ENCODE measurements around the gene EBF3. TPM values are rescaled to one million over a fixed set of nuclear protein-coding genes. Genes with fewer than 3 reads are reported as not detected.

Gene EBF3
- total RNA-seq, 1 experiment from 2014 or later = 0.12 TPM

DNA sequence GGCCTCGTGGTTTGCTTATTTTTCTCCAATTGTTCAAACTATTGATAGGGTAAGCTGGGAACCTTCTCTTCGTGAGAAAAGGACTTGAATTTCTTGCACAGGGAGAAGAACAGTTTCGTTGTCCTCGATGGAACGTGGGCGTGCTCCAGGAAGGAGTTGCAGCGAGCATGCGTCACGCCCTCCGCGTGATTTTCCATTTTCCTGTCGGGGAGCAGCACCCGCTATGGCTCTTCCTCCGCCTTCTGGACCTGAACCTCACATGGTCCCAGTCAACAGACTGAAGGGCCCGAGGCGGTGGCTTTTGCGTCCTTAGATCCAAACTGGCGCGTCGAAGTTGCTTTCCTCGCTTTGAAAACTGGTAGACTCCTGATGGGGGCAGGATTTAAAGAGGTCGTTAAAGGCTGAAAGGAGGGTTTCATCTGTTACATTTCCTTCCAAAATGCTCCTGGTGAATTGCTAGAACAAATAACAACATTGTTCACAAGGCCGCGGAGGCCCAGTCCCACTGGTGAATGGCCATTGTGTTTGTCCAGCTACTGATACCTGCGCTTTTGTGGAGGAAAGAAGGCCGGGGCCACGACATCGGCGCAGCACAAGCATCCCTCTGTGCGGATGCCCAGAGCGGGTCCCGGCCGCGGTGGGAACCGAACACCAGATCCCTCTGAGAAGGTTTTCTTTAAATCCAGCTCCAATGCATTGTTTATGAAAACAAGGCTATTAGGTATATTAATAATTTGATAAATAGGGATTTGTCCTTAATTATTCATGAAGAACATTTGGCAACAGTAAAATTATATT, 75.9 kb downstream of the EBF3 start:
- H3K27me3 ChIP-seq (ENCODE audit: insufficient read depth, low read length) = no peaks in the 10 kb centered on the region
- H3K4me3 ChIP-seq (replicated peaks in 1 of 2; ENCODE audit: low read depth in 1 of 2, low read length in 2 of 2) = no peak overlapping the region
- intact Hi-C loops (cut with micrococcal nuclease) = loop anchor here (10.0 kb wide), 1 partner anchor 287 kb away; no protein-coding TSS in a partner anchor
- H3K9me3 ChIP-seq (ENCODE audit: control insufficient read depth in 1 of 2, insufficient read depth in 1 of 2, low read depth in 1 of 2, low read length in 2 of 2) = no peaks in the 10 kb centered on the region
- H3K4me2 ChIP-seq (ENCODE audit: low read length) = no peak overlapping the region
- POLR2A ChIA-PET = no interaction called here
- no peaks in the 10 kb centered on the region for H3K9me2 ChIP-seq (ENCODE audit: insufficient read depth)
- no peaks in the 10 kb centered on the region for H3K79me2 ChIP-seq (ENCODE audit: insufficient read depth, low read length)
- DNase-seq (ENCODE audit: low read depth, low spot score) (no peak), ATAC-seq (no peak)
- H2AFZ ChIP-seq (ENCODE audit: low read depth, low read length, poor library complexity, severe bottlenecking) = no peak overlapping the region
- RAD21 ChIA-PET (ENCODE audit: low non-redundant PET in 1 of 2, low total read pairs in 2 of 2, uncharacterized antibody in 2 of 2, unreplicated experiment in 2 of 2) = no interaction called here
- H3K27ac ChIP-seq (ENCODE audit: low read depth, low read length) = no peak overlapping the region
- no peak overlapping the region for H3K9ac ChIP-seq (ENCODE audit: low read length)
- no peaks in the 10 kb centered on the region for H3K4me1 ChIP-seq (ENCODE audit: control insufficient read depth in 1 of 2, insufficient read depth in 2 of 2, low read length in 2 of 2)
- BruUV-seq (replicated peaks) = no TSS peak
- H4K20me1 ChIP-seq (ENCODE audit: insufficient read depth) = no peaks in the 10 kb centered on the region
- H3K36me3 ChIP-seq (ENCODE audit: control insufficient read depth in 1 of 2, insufficient read depth in 2 of 2, low read length in 2 of 2) = no peaks in the 10 kb centered on the region
- CTCF ChIA-PET = no interaction called here
- TF ChIP-seq YY1 (IDR thresholded peaks at IDR 0.05; ENCODE audit: extremely low read depth, insufficient replicate concordance, low read depth, low read length) (no peak), CEBPB (IDR thresholded peaks at IDR 0.05; ENCODE audit: low read depth) (no peak), TCF7L2 (IDR thresholded peaks at IDR 0.05; ENCODE audit: borderline replicate concordance, extremely low read depth, insufficient read depth, insufficient read length) (no peak), SIN3A (IDR thresholded peaks at IDR 0.05; ENCODE audit: low read depth) (no peak), FOSL1 (IDR thresholded peaks at IDR 0.05; ENCODE audit: low read depth) (no peak), EZH2phosphoT487 (IDR thresholded peaks at IDR 0.05; ENCODE audit: borderline replicate concordance) (no peak), RAD21 (IDR thresholded peaks at IDR 0.05; ENCODE audit: low read depth) (no peak)

DNA sequence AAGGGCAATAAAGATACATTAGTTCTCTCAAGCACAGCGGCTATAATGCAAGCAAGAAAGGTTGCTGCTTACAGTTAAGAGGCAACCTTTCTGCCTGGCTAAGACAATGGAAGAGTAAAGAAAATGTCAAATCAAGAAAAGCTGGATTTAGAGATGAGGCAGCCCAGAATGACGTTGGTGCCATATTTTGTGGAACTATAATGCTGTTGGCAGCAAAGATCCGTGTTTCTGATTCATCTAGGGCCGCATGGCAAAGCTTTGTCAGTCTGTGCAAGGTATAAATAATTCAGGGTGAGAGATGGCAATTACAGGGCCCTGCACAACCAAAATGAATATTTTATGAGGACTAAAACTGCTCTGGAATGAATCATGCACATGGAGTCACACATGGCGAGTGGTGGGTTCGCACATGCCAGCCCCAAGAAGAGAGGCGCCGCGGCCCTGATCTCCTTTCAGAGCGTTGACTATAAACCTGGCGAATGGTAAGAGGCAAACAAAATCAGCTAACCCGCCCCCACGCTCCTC, 76.6 kb downstream of the EBF3 start:
- DNase-seq (ENCODE audit: low read depth, low spot score) (no peak), ATAC-seq (no peak)
- CTCF ChIA-PET = no interaction called here
- Histone ChIP-seq H3K9me2 (ENCODE audit: insufficient read depth) (no peaks in the 10 kb centered on the region), H3K36me3 (ENCODE audit: control insufficient read depth in 1 of 2, insufficient read depth in 2 of 2, low read length in 2 of 2) (no peaks in the 10 kb centered on the region), H3K4me3 (replicated peaks in 1 of 2; ENCODE audit: low read depth in 1 of 2, low read length in 2 of 2) (no peak overlapping the region), H2AFZ (ENCODE audit: low read depth, low read length, poor library complexity, severe bottlenecking) (no peak overlapping the region), H3K79me2 (ENCODE audit: insufficient read depth, low read length) (no peaks in the 10 kb centered on the region), H3K4me1 (ENCODE audit: control insufficient read depth in 1 of 2, insufficient read depth in 2 of 2, low read length in 2 of 2) (no peaks in the 10 kb centered on the region), H3K9ac (ENCODE audit: low read length) (no peak overlapping the region), H3K27ac (ENCODE audit: low read depth, low read length) (no peak overlapping the region), H3K9me3 (ENCODE audit: control insufficient read depth in 1 of 2, insufficient read depth in 1 of 2, low read depth in 1 of 2, low read length in 2 of 2) (no peaks in the 10 kb centered on the region), H3K27me3 (ENCODE audit: insufficient read depth, low read length) (no peaks in the 10 kb centered on the region), H3K4me2 (ENCODE audit: low read length) (no peak overlapping the region), H4K20me1 (ENCODE audit: insufficient read depth) (no peaks in the 10 kb centered on the region)
- POLR2A ChIA-PET = no interaction called here
- intact Hi-C loops (cut with micrococcal nuclease) = loop anchor here (10.0 kb wide), 1 partner anchor 287 kb away; no protein-coding TSS in a partner anchor
- RAD21 ChIA-PET (ENCODE audit: low non-redundant PET in 1 of 2, low total read pairs in 2 of 2, uncharacterized antibody in 2 of 2, unreplicated experiment in 2 of 2) = no interaction called here
- BruUV-seq (replicated peaks) = no TSS peak
- TF ChIP-seq, protein P1, sequence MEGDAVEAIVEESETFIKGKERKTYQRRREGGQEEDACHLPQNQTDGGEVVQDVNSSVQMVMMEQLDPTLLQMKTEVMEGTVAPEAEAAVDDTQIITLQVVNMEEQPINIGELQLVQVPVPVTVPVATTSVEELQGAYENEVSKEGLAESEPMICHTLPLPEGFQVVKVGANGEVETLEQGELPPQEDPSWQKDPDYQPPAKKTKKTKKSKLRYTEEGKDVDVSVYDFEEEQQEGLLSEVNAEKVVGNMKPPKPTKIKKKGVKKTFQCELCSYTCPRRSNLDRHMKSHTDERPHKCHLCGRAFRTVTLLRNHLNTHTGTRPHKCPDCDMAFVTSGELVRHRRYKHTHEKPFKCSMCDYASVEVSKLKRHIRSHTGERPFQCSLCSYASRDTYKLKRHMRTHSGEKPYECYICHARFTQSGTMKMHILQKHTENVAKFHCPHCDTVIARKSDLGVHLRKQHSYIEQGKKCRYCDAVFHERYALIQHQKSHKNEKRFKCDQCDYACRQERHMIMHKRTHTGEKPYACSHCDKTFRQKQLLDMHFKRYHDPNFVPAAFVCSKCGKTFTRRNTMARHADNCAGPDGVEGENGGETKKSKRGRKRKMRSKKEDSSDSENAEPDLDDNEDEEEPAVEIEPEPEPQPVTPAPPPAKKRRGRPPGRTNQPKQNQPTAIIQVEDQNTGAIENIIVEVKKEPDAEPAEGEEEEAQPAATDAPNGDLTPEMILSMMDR (IDR thresholded peaks at IDR 0.05 in 2 of 3, conservative IDR thresholded peaks at IDR 0.05 in 1 of 3; ENCODE audit: borderline replicate concordance in 1 of 3, insufficient read depth in 1 of 3, low read depth in 2 of 3, low read length in 2 of 3) = no peak
- no peak for TF ChIP-seq YY1 (IDR thresholded peaks at IDR 0.05; ENCODE audit: extremely low read depth, insufficient replicate concordance, low read depth, low read length)
- TF ChIP-seq EZH2phosphoT487 (IDR thresholded peaks at IDR 0.05; ENCODE audit: borderline replicate concordance) = no peak
- no peak for TF ChIP-seq RAD21 (IDR thresholded peaks at IDR 0.05; ENCODE audit: low read depth)
- TF ChIP-seq SRF (IDR thresholded peaks at IDR 0.05; ENCODE audit: low read depth) = no peak
- no peak for TF ChIP-seq CEBPB (IDR thresholded peaks at IDR 0.05; ENCODE audit: low read depth)
- TF ChIP-seq POLR2A (IDR thresholded peaks at IDR 0.05; ENCODE audit: borderline replicate concordance, extremely low read depth, insufficient read depth, insufficient read length) = no peak
- no peak for TF ChIP-seq CBX3 (IDR thresholded peaks at IDR 0.05; ENCODE audit: low read depth)
- TF ChIP-seq, protein P2, sequence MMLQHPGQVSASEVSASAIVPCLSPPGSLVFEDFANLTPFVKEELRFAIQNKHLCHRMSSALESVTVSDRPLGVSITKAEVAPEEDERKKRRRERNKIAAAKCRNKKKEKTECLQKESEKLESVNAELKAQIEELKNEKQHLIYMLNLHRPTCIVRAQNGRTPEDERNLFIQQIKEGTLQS (IDR thresholded peaks at IDR 0.05) = no peak
- TF ChIP-seq, protein P3, sequence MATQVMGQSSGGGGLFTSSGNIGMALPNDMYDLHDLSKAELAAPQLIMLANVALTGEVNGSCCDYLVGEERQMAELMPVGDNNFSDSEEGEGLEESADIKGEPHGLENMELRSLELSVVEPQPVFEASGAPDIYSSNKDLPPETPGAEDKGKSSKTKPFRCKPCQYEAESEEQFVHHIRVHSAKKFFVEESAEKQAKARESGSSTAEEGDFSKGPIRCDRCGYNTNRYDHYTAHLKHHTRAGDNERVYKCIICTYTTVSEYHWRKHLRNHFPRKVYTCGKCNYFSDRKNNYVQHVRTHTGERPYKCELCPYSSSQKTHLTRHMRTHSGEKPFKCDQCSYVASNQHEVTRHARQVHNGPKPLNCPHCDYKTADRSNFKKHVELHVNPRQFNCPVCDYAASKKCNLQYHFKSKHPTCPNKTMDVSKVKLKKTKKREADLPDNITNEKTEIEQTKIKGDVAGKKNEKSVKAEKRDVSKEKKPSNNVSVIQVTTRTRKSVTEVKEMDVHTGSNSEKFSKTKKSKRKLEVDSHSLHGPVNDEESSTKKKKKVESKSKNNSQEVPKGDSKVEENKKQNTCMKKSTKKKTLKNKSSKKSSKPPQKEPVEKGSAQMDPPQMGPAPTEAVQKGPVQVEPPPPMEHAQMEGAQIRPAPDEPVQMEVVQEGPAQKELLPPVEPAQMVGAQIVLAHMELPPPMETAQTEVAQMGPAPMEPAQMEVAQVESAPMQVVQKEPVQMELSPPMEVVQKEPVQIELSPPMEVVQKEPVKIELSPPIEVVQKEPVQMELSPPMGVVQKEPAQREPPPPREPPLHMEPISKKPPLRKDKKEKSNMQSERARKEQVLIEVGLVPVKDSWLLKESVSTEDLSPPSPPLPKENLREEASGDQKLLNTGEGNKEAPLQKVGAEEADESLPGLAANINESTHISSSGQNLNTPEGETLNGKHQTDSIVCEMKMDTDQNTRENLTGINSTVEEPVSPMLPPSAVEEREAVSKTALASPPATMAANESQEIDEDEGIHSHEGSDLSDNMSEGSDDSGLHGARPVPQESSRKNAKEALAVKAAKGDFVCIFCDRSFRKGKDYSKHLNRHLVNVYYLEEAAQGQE (IDR thresholded peaks at IDR 0.05; ENCODE audit: low read depth) = no peak

Data from HCT116 (cell line).